GM12878 (cell line): ENCODE results near the gene SHROOM3. TPM values are rescaled to one million over a fixed set of nuclear protein-coding genes. Genes with fewer than 3 reads are reported as not detected.

Experiments used
- ATAC-seq: fragments of 200-7000 bp; cut with Tn5 transposase; 3 replicates; pipeline ENCODE4 v1.9.1; 2020; ENCODE audit warnings: mild to moderate bottlenecking, moderate library complexity
- BruUV-seq: library from RNA; stranded (reverse); fragments of 400-500 nt; replicated peaks from 2 replicates; lab custom pipeline; 2021; lab: Mats Ljungman, UMichigan
- CTCF ChIA-PET: fragments of 300-600 bp; sonication (Branson Sonifier 250); formaldehyde crosslinking; extraction: SDS; loops from one replicate; lab custom pipeline; 2021; ENCODE audit warnings: inconsistent platforms; lab: Yijun Ruan, JAX
- POLR2A ChIA-PET: fragments of 350-600 bp; formaldehyde crosslinking; extraction: SDS; loops from one replicate; lab custom pipeline; 2021; ENCODE audit warnings: inconsistent platforms; lab: Charles Lee
- RAD21 ChIA-PET: fragments of 300-600 bp; sonication (Branson Sonifier 250); formaldehyde crosslinking; loops from one replicate; lab custom pipeline; 2023; ENCODE audit warnings: antibody characterized with exemption; ENCODE audit not compliant: unreplicated experiment; lab: Charles Lee
- SMC1A ChIA-PET: fragments of 300-600 bp; sonication (Branson Sonifier 250); formaldehyde crosslinking; loops from one replicate; lab custom pipeline; 2023; ENCODE audit not compliant: unreplicated experiment, uncharacterized antibody; lab: Charles Lee
- DNase-seq: peaks from one replicate; pipeline ENCODE4 v3.0.0-alpha.2; 2011; ENCODE audit warnings: low read depth, low spot score
- FAIRE-seq: peaks from 3 replicates; lab custom pipeline; 2011; peaks lifted over from hg19 to GRCh38; lab: Jason Lieb, UNC
- H2AFZ ChIP-seq: 2 replicates; pipeline ENCODE4 v1.6.0; 2011; ENCODE audit warnings: low read depth, low read length, control low read depth; ENCODE audit not compliant: control insufficient read depth
- H3K27ac ChIP-seq: 2 replicates; pipeline ENCODE4 v1.5.1; 2011; ENCODE audit warnings: control low read depth; ENCODE audit not compliant: control insufficient read depth, insufficient read depth
- H3K27me3 ChIP-seq, 2 experiments: replicated peaks in 1 of 2; 2 replicates each; pipeline versions ENCODE4 v1.6.0 to v1.6.1; 2011; ENCODE audit warnings: low read length in 1 of 2; ENCODE audit not compliant: control insufficient read depth in 2 of 2, insufficient read depth in 2 of 2
- H3K36me3 ChIP-seq, 2 experiments: 2 replicates each; pipeline ENCODE4 v1.5.1; 2011; ENCODE audit warnings: low read length in 1 of 2; ENCODE audit not compliant: control insufficient read depth in 2 of 2, insufficient read depth in 2 of 2
- H3K4me1 ChIP-seq: 2 replicates; pipeline ENCODE4 v1.6.1; 2011; ENCODE audit warnings: mild to moderate bottlenecking, low read length, moderate library complexity, mixed read lengths; ENCODE audit not compliant: control insufficient read depth, insufficient read depth
- H3K4me2 ChIP-seq: 2 replicates; pipeline ENCODE4 v1.6.0; 2011; ENCODE audit warnings: control low read depth; ENCODE audit not compliant: control insufficient read depth, insufficient read depth
- H3K4me3 ChIP-seq: fragments of 200-600 bp; sonication (generic); 2 replicates; pipeline ENCODE4 v1.5.1; 2016
- H3K79me2 ChIP-seq: 2 replicates; pipeline ENCODE4 v1.6.0; 2011; ENCODE audit warnings: low read length; ENCODE audit not compliant: control insufficient read depth, insufficient read depth
- H3K9ac ChIP-seq: 2 replicates; pipeline ENCODE4 v1.8.0; 2011; ENCODE audit warnings: low read length, control low read depth, mixed read lengths; ENCODE audit not compliant: control insufficient read depth, insufficient read depth
- H3K9me3 ChIP-seq: replicated peaks from 3 replicates; pipeline ENCODE4 v1.5.1; 2011; ENCODE audit warnings: mild to moderate bottlenecking, low read length; ENCODE audit not compliant: control insufficient read depth, insufficient read depth
- H4K20me1 ChIP-seq: 2 replicates; pipeline ENCODE4 v1.6.0; 2011; ENCODE audit not compliant: control insufficient read depth, insufficient read depth
- ATF2 ChIP-seq: IDR thresholded peaks from 2 replicates; pipeline ENCODE4 v1.6.1; 2012; ENCODE audit warnings: low read length, inconsistent platforms
- BCLAF1 ChIP-seq: fragments of 450-650 bp; IDR thresholded peaks from 2 replicates; pipeline ENCODE4 v1.6.1; 2017; ENCODE audit warnings: antibody characterized with exemption, mild to moderate bottlenecking, moderate library complexity
- EED ChIP-seq: sonication (generic); IDR thresholded peaks from 2 replicates; pipeline ENCODE4 v1.6.1; 2016; ENCODE audit warnings: antibody characterized with exemption, low read depth
- ELK1 ChIP-seq: IDR thresholded peaks from 2 replicates; pipeline ENCODE4 v1.6.1; 2012; ENCODE audit warnings: low read depth, low read length, improper control_type of control experiment
- EP300 ChIP-seq, 2 experiments: fragments of 150-350 bp in 1 of 2; IDR thresholded peaks; 2 replicates each; pipeline ENCODE4 v1.6.1; 2011 to 2012; ENCODE audit warnings: low read depth in 2 of 2, low read length in 2 of 2, borderline replicate concordance in 1 of 2, improper control_type of control experiment in 1 of 2, inconsistent platforms in 1 of 2; ENCODE audit not compliant: control insufficient read depth in 1 of 2
- IKZF1 ChIP-seq: fragments of 450-650 bp; conservative IDR thresholded peaks from 2 replicates; pipeline ENCODE4 v1.6.1; 2017; ENCODE audit warnings: antibody characterized with exemption, mild to moderate bottlenecking
- IRF5 ChIP-seq: fragments of 450-650 bp; IDR thresholded peaks from 2 replicates; pipeline ENCODE4 v1.6.1; 2017; ENCODE audit warnings: borderline replicate concordance
- JUNB ChIP-seq: IDR thresholded peaks from 2 replicates; pipeline ENCODE4 v1.6.1; 2016; ENCODE audit warnings: antibody characterized with exemption, mild to moderate bottlenecking
- MYB ChIP-seq: fragments of 150-350 bp; IDR thresholded peaks from 2 replicates; pipeline ENCODE4 v1.6.1; 2014; ENCODE audit warnings: mild to moderate bottlenecking, low read depth, low read length, borderline replicate concordance
- RBBP5 ChIP-seq: fragments of 200-600 bp; sonication (generic); conservative IDR thresholded peaks from 2 replicates; pipeline ENCODE4 v1.6.1; 2016
- SUPT20H ChIP-seq: IDR thresholded peaks from 2 replicates; pipeline ENCODE4 v1.6.1; 2011; ENCODE audit warnings: low read depth, mild to moderate bottlenecking, low read length, moderate library complexity, borderline replicate concordance; ENCODE audit not compliant: control insufficient read depth
- TCF7 ChIP-seq: IDR thresholded peaks from 2 replicates; pipeline ENCODE4 v1.6.1; 2014; ENCODE audit warnings: antibody characterized with exemption, borderline replicate concordance
- ZBED1 ChIP-seq: IDR thresholded peaks from 2 replicates; pipeline ENCODE4 v1.6.1; 2016; ENCODE audit warnings: borderline replicate concordance
- WGBS: methylation state at CpG from one replicate; pipeline ENCODE4 v1.1.6; 2016; ENCODE audit warnings: low lambda C conversion rate; ENCODE audit not compliant: insufficient replicate concordance, insufficient coverage; ENCODE audit errors: missing lambda C conversion rate; 5-methylcytosine and 5-hydroxymethylcytosine counted together
- in situ Hi-C: fragments of 300-500 bp; cut with MboI; formaldehyde crosslinking; loops from 9 replicates; pipeline ENCODE4 v1.14.3; 2018; ENCODE audit warnings: mixed read lengths
- intact Hi-C: fragments of 100-400 bp; cut with micrococcal nuclease; formaldehyde crosslinking; loops from one replicate; pipeline ENCODE4 v1.14.2; 2022; ENCODE audit not compliant: unreplicated experiment
- polyA plus RNA-seq, 11 experiments: library from polyadenylated mRNA; depleted of rRNA in 4 of 11; unstranded in 6 of 11; stranded (reverse) in 5 of 11; fragments of >200 nt; fragmentation: Nextera tagmentation in 4 of 11; fragmentation: Illumina TruSeq in 1 of 11; extraction: Ambion mirVana in 4 of 11; extraction: Trizol in 1 of 11; gene quantifications; 1 replicate in 1 of 11; 2 replicates in 10 of 11; pipeline versions ENCODE4 v1.2.1 to v1.2.3, GENCODE V29; 2011 to 2016; ENCODE audit warnings: inconsistent platforms in 2 of 11, missing spikeins in 2 of 11, low read depth in 1 of 11
- total RNA-seq, 4 experiments: library from RNA; depleted of rRNA in 3 of 4; stranded (reverse); fragments of >200 nt in 3 of 4; fragmentation: Illumina TruSeq in 1 of 4; extraction: Trizol in 1 of 4; gene quantifications; 2 replicates each; pipeline versions ENCODE4 v1.2.1 to v1.2.3, GENCODE V29; 2013 to 2021

SHROOM3 gene
- total and polyA plus RNA-seq, 10 of the 15 experiments (the other 5 are each of a cell fraction or from before 2014, with no cell fraction given), result under 0.01 to 0.29 (median 0.08) TPM; not detected in 1

- TF ChIP-seq ELK1 (no peak), BCLAF1 (no peak), ZBED1 (no peak), SUPT20H (no peak), EP300 (IDR thresholded peaks at IDR 0.05; ENCODE audit: borderline replicate concordance in 1 of 2, control insufficient read depth in 1 of 2, low read depth in 2 of 2, low read length in 2 of 2) (no peak), EED (no peak)
Measured at GRCh38 chr4:76811604-76812412, 376.8 kb downstream of the SHROOM3 start (continued).

- Histone ChIP-seq H4K20me1 (no peaks in the 10 kb centered on the region), H3K27ac (no peak overlapping the region)
- POLR2A ChIA-PET, result no interaction called here
- in situ Hi-C loops, result no loop called here
- TF ChIP-seq TCF7 (no peak), JUNB (no peak), IKZF1 (no peak), IRF5 (no peak), RBBP5 (no peak), MYB (no peak), ATF2 (no peak)
- TF ChIP-seq, all 136 proteins: peak for 0
- no peak overlapping the region for H3K9ac ChIP-seq
- no peaks in the 10 kb centered on the region for H3K79me2 ChIP-seq
- BruUV-seq, result no TSS peak
- SMC1A ChIA-PET, result no interaction called here
- no peaks in the 10 kb centered on the region for H3K36me3 ChIP-seq
- H3K27me3 ChIP-seq, result no peaks in the 10 kb centered on the region
- WGBS, result 71% methylated on average over 4 of the region's 4 CpGs
- FAIRE-seq, result no peak
- RAD21 ChIA-PET, result no interaction called here
- DNase-seq, result no peak
- peaks cover 3% of the 10 kb centered on the region for H3K9me3 ChIP-seq
- no peak overlapping the region for H3K4me3 ChIP-seq
- ATAC-seq, result no peak
- no peaks in the 10 kb centered on the region for H3K4me1 ChIP-seq
- CTCF ChIA-PET, result interaction anchor here (0.5 to 1.3 kb wide), 2 partner anchors 282 to 788 kb away, joined by 3 read pairs; no protein-coding TSS in a partner anchor
- intact Hi-C loops, result no loop called here
- no peak overlapping the region for H3K4me2 ChIP-seq
- no peak overlapping the region for H2AFZ ChIP-seq
Measured at GRCh38 chr4:76813070-76813469, 378.0 kb downstream of the SHROOM3 start.
